Trophoblast cell (in vitro differentiated cells and primary cell): ENCODE data around the gene SLC4A1.

Source experiments
- DNase-seq, 2 donors: peaks; one replicate each; pipeline ENCODE4 v3.0.0-alpha.2; 2016
- H2AFZ ChIP-seq: 2 replicates; pipeline ENCODE4 v1.6.1; 2013; ENCODE audit warnings: low read length, moderate library complexity, mild to moderate bottlenecking; ENCODE audit not compliant: insufficient read depth, poor library complexity
- H2AK5ac ChIP-seq: 2 replicates; pipeline ENCODE4 v1.6.1; 2013; ENCODE audit warnings: mild to moderate bottlenecking, low read length
- H2BK120ac ChIP-seq: 2 replicates; pipeline ENCODE4 v1.6.1; 2013; ENCODE audit warnings: low read length, mild to moderate bottlenecking, moderate library complexity; ENCODE audit not compliant: insufficient read depth, poor library complexity
- H2BK12ac ChIP-seq: 2 replicates; pipeline ENCODE4 v1.6.1; 2013; ENCODE audit warnings: mild to moderate bottlenecking, low read length, moderate library complexity
- H2BK5ac ChIP-seq: 2 replicates; pipeline ENCODE4 v1.6.1; 2013; ENCODE audit warnings: low read length, low read depth, moderate library complexity, mild to moderate bottlenecking; ENCODE audit not compliant: poor library complexity
- H3K14ac ChIP-seq: 2 replicates; pipeline ENCODE4 v1.6.1; 2013; ENCODE audit warnings: mild to moderate bottlenecking, low read length
- H3K18ac ChIP-seq: 2 replicates; pipeline ENCODE4 v1.6.1; 2013; ENCODE audit warnings: mild to moderate bottlenecking, low read length
- H3K23ac ChIP-seq: 2 replicates; pipeline ENCODE4 v1.6.1; 2013; ENCODE audit warnings: low read length
- H3K27ac ChIP-seq: 2 replicates; pipeline ENCODE4 v1.5.1; 2013; ENCODE audit warnings: low read depth, mild to moderate bottlenecking, inconsistent platforms, low read length, moderate library complexity
- H3K27me3 ChIP-seq: 2 replicates; pipeline ENCODE4 v1.6.1; 2013; ENCODE audit warnings: inconsistent platforms, mild to moderate bottlenecking, low read length, moderate library complexity; ENCODE audit not compliant: insufficient read depth
- H3K36me3 ChIP-seq, 2 experiments: 1 replicate in 1 of 2; 2 replicates in 1 of 2; pipeline ENCODE4 v1.6.1; 2013; ENCODE audit warnings: low read length in 2 of 2, mild to moderate bottlenecking in 2 of 2, moderate library complexity in 1 of 2; ENCODE audit not compliant: insufficient read depth in 2 of 2, control insufficient read depth in 1 of 2
- H3K4ac ChIP-seq: 2 replicates; pipeline ENCODE4 v1.6.1; 2013; ENCODE audit warnings: low read depth, mild to moderate bottlenecking, low read length, moderate library complexity
- H3K4me1 ChIP-seq, 2 experiments: 1 replicate in 1 of 2; 2 replicates in 1 of 2; pipeline ENCODE4 v1.6.1; 2013; ENCODE audit warnings: low read length in 2 of 2, mild to moderate bottlenecking in 2 of 2, moderate library complexity in 1 of 2; ENCODE audit not compliant: insufficient read depth in 2 of 2, control insufficient read depth in 1 of 2
- H3K4me2 ChIP-seq: 2 replicates; pipeline ENCODE4 v1.6.1; 2013; ENCODE audit warnings: inconsistent platforms, mild to moderate bottlenecking, low read length, moderate library complexity
- H3K4me3 ChIP-seq: 2 replicates; pipeline ENCODE4 v1.5.1; 2013; ENCODE audit warnings: mild to moderate bottlenecking, low read depth, low read length, inconsistent platforms
- H3K79me1 ChIP-seq: one replicate; pipeline ENCODE4 v1.6.1; 2013; ENCODE audit warnings: low read length
- H3K79me2 ChIP-seq: 2 replicates; pipeline ENCODE4 v1.6.1; 2013; ENCODE audit warnings: low read length, mild to moderate bottlenecking; ENCODE audit not compliant: control insufficient read depth, insufficient read depth, poor library complexity
- H3K9ac ChIP-seq: 2 replicates; pipeline ENCODE4 v1.6.1; 2013; ENCODE audit warnings: mild to moderate bottlenecking, low read length
- H3K9me3 ChIP-seq: 2 replicates; pipeline ENCODE4 v1.6.1; 2013; ENCODE audit warnings: low read depth, mild to moderate bottlenecking, control low read depth, inconsistent platforms, low read length; ENCODE audit not compliant: insufficient read depth
- H4K12ac ChIP-seq: 2 replicates; pipeline ENCODE4 v1.6.1; 2013; ENCODE audit warnings: low read depth, mild to moderate bottlenecking, low read length, moderate library complexity
- H4K8ac ChIP-seq: 2 replicates; pipeline ENCODE4 v1.6.1; 2013; ENCODE audit warnings: low read depth, mild to moderate bottlenecking, low read length, moderate library complexity
- H4K91ac ChIP-seq: one replicate; pipeline ENCODE4 v1.6.1; 2013; ENCODE audit warnings: low read depth, mild to moderate bottlenecking, low read length, moderate library complexity
- WGBS: extraction: QIAGEN DNeasy Blood & Tissue Kit; methylation state at CpG from one replicate; pipeline ENCODE4 v1.1.7; 2013; ENCODE audit warnings: missing lambda C conversion rate; ENCODE audit not compliant: insufficient read length, insufficient coverage; ENCODE audit errors: extremely low coverage; 5-methylcytosine and 5-hydroxymethylcytosine counted together

SLC4A1 gene

DNA sequence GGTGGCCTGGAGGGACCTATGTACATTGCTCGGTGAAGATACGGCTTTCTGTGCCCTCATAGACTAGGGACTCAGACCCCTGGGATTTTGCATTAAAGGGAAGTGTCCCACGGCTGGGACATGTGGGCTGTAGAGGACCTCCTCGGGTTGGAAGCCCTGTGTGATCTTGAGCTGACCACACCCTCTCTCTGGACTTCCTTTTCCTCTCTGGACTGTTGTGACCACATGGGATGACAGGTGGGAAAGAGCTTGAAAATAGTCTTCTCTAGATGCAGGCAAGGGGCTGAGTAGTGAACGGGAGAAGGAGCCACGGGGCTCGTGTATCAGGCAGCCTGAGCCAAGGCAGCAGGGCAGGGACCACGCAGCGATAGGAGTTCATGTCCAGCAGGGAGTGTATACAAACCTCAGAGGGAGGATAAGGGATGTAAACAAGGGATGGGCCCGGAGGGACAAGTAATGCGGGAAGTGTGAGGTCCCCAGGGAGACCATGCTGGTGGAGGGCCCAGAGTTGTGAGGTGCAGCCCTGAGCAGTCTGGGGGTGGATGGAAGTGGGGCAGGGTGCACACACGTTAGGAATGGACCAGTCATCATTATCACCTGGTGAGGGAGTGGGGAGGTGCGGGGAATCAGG is 4.5 kb upstream of the SLC4A1 start:
- no peak overlapping the region for H2BK12ac ChIP-seq
- H3K4me3 ChIP-seq, result no peak overlapping the region
- H3K36me3 ChIP-seq, result no peaks in the 10 kb centered on the region
- no peak overlapping the region for H2BK120ac ChIP-seq
- WGBS, result no CpG with 5 or more reads among the region's 13 CpGs
- H3K9ac ChIP-seq, result no peak overlapping the region
- no peaks in the 10 kb centered on the region for H3K79me1 ChIP-seq
- H3K79me2 ChIP-seq, result no peaks in the 10 kb centered on the region
- no peaks in the 10 kb centered on the region for H3K27me3 ChIP-seq
- H3K4ac ChIP-seq, result no peak overlapping the region
- no peaks in the 10 kb centered on the region for H3K4me1 ChIP-seq
- H3K23ac ChIP-seq, result no peak overlapping the region
- peaks cover 2% of the 10 kb centered on the region for H3K9me3 ChIP-seq
- H4K8ac ChIP-seq, result no peak overlapping the region
- DNase-seq, result peak; percentile 6 to 15
- H3K4me2 ChIP-seq, result no peak overlapping the region
- no peak overlapping the region for H4K91ac ChIP-seq
- no peak overlapping the region for H2AFZ ChIP-seq
- no peak overlapping the region for H3K27ac ChIP-seq
- no peak overlapping the region for H4K12ac ChIP-seq
- H3K14ac ChIP-seq, result no peak overlapping the region
- H2BK5ac ChIP-seq, result no peak overlapping the region
- H2AK5ac ChIP-seq, result no peak overlapping the region
- no peak overlapping the region for H3K18ac ChIP-seq

DNA sequence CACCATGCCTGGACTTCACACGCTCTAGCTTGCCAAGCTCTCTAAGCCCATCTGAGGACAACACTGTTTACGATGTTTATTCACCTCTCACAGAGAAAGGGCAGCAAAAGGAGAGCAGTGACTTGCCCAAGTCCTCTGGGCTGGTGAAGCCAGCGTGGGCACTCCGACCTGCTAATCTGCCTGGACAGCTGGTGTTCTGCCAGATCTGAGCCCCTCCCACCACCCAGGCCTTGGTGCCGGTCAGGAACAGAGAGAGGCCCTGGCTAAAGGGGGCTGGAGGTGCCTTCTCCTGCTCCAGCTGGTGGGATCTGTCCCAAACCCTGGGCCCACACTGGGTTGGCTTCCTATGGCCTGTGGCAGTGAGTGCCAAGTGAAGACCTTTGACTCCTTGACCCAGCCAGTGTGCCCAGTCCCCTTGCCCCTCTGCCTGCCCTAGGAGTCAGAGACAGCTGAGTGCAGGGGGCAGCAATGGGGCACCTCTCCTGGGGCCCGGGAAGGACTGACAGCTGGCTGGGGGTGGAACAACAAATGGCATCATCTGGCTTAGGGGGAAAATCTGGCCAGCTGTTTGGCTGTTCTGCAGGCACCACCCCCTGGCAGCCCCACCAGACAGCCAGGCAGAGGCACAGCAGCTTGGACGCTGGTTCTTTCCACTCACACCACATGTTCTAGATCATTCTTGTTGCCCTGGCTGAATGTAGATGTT is 1.8 kb upstream of the SLC4A1 start:
- Histone ChIP-seq H3K27ac (no peak overlapping the region), H3K4me2 (no peak overlapping the region), H3K9ac (no peak overlapping the region), H3K79me2 (no peaks in the 10 kb centered on the region), H2BK12ac (no peak overlapping the region), H4K8ac (no peak overlapping the region), H3K4me1 (no peaks in the 10 kb centered on the region), H2BK5ac (no peak overlapping the region), H2AK5ac (no peak overlapping the region), H3K36me3 (no peaks in the 10 kb centered on the region), H3K14ac (no peak overlapping the region), H3K4me3 (no peak overlapping the region), H3K79me1 (no peaks in the 10 kb centered on the region), H3K18ac (no peak overlapping the region), H3K27me3 (no peaks in the 10 kb centered on the region), H3K9me3 (peaks cover 4% of the 10 kb centered on the region), H3K23ac (no peak overlapping the region), H4K12ac (no peak overlapping the region), H3K4ac (no peak overlapping the region), H2AFZ (no peak overlapping the region), H2BK120ac (no peak overlapping the region), H4K91ac (no peak overlapping the region)
- no peak for DNase-seq
- no CpG with 5 or more reads among the region's 7 CpGs for WGBS

DNA sequence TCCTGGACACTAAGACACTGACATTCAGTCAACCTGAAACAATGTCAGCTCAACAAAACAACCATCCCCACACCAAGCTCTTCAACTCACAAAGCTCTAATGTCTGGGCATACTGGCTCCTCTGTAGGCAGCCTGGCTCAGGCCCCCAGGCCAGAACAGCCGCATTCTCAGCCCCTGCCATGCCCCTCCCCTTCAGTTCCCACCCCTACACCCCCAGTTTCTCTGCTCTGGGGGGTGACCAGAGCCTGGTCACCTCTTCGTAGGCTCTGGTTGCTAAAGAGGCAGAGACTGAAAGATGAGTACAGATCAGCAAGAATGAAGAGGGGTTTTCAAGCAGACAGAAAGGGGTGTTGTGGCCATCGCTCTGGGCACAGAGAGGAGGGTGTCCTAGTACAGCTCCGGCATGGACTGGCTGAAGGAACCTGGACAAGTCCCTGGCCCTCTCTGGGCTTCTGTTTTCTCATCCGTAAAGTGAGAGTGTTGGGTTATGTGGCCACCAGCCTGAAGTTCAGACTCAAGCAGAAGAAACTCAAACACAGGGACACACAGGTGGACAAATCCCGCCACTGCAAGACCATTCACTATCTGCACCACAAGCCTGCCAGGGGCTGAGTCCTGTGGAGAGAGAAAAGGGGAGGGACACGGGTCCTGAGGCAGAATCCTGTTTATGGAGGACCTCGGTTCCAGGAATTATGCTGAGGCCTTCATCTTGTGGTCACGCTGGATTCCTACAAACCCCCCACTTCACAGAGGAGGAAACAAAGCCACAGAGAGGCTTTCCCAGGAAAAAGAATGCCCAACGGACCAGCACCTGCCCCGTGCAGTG is 987 bp upstream of the SLC4A1 start:
- Histone ChIP-seq H2AK5ac (no peak overlapping the region), H3K4me1 (no peaks in the 10 kb centered on the region), H3K14ac (no peak overlapping the region), H3K79me2 (no peaks in the 10 kb centered on the region), H3K79me1 (no peaks in the 10 kb centered on the region), H2BK5ac (no peak overlapping the region), H3K23ac (no peak overlapping the region), H2AFZ (no peak overlapping the region), H4K91ac (no peak overlapping the region), H3K9ac (no peak overlapping the region), H3K27me3 (no peaks in the 10 kb centered on the region), H4K12ac (no peak overlapping the region), H4K8ac (no peak overlapping the region), H2BK120ac (no peak overlapping the region), H2BK12ac (no peak overlapping the region), H3K18ac (no peak overlapping the region), H3K36me3 (no peaks in the 10 kb centered on the region), H3K27ac (no peak overlapping the region), H3K4me3 (no peak overlapping the region), H3K4ac (no peak overlapping the region), H3K4me2 (no peak overlapping the region), H3K9me3 (peaks cover 4% of the 10 kb centered on the region)
- DNase-seq, result no peak
- no CpG with 5 or more reads among the region's 11 CpGs for WGBS

DNA sequence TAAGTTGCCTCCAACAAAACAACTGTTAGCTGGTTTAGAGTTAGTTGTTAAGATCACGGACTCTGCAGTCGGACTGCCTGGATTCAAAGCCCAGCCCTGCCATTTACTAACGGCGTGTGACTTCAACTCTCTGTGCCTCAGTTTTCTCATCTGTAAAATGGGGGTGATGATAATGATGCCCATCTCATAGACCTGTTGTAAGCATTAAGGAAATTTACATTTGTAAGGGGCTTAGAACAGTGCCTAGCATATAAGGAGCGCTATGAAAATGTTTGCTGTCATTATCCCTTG is 825 bp downstream of the SLC4A1 start:
- peaks cover 4% of the 10 kb centered on the region for H3K9me3 ChIP-seq
- H4K8ac ChIP-seq, result no peak overlapping the region
- H3K27me3 ChIP-seq, result no peaks in the 10 kb centered on the region
- no peak overlapping the region for H3K4ac ChIP-seq
- WGBS, result no CpG with 5 or more reads among the region's 5 CpGs
- H3K79me1 ChIP-seq, result no peaks in the 10 kb centered on the region
- no peak overlapping the region for H2AFZ ChIP-seq
- no peak for DNase-seq
- H2BK5ac ChIP-seq, result no peak overlapping the region
- no peak overlapping the region for H3K18ac ChIP-seq
- no peak overlapping the region for H3K4me2 ChIP-seq
- H3K14ac ChIP-seq, result no peak overlapping the region
- no peak overlapping the region for H4K12ac ChIP-seq
- no peak overlapping the region for H3K23ac ChIP-seq
- H2AK5ac ChIP-seq, result no peak overlapping the region
- H2BK12ac ChIP-seq, result no peak overlapping the region
- H3K4me3 ChIP-seq, result no peak overlapping the region
- H2BK120ac ChIP-seq, result no peak overlapping the region
- H3K4me1 ChIP-seq, result no peaks in the 10 kb centered on the region
- H3K36me3 ChIP-seq, result no peaks in the 10 kb centered on the region
- no peaks in the 10 kb centered on the region for H3K79me2 ChIP-seq
- no peak overlapping the region for H3K9ac ChIP-seq
- no peak overlapping the region for H4K91ac ChIP-seq
- no peak overlapping the region for H3K27ac ChIP-seq
